IPS-18a (cell line): ENCODE data around the gene SLC39A12.
"Not testable (repeated sequence)": the region's sequence is repeated elsewhere in the genome, so short reads cannot be mapped to it uniquely, and the experiment has no call there.

ENCODE experiments used
- H3K27ac ChIP-seq: one replicate; pipeline ENCODE4 v1.5.1; 2013; ENCODE audit warnings: low read length
- H3K27me3 ChIP-seq: one replicate; pipeline ENCODE4 v1.6.1; 2013; ENCODE audit warnings: mild to moderate bottlenecking, low read length; ENCODE audit not compliant: control insufficient read depth, insufficient read depth
- H3K36me3 ChIP-seq: one replicate; pipeline ENCODE4 v1.6.1; 2013; ENCODE audit warnings: low read depth, low read length; ENCODE audit not compliant: control insufficient read depth
- H3K4me1 ChIP-seq: one replicate; pipeline ENCODE4 v1.6.1; 2013; ENCODE audit warnings: low read depth, low read length; ENCODE audit not compliant: control insufficient read depth
- H3K4me3 ChIP-seq: one replicate; pipeline ENCODE4 v1.5.1; 2013; ENCODE audit warnings: low read length
- H3K9ac ChIP-seq: one replicate; pipeline ENCODE4 v1.6.1; 2013; ENCODE audit warnings: mild to moderate bottlenecking, low read length, moderate library complexity
- H3K9me3 ChIP-seq: one replicate; pipeline ENCODE4 v1.6.1; 2013; ENCODE audit warnings: low read depth, low read length; ENCODE audit not compliant: control insufficient read depth

The SLC39A12 gene

DNA sequence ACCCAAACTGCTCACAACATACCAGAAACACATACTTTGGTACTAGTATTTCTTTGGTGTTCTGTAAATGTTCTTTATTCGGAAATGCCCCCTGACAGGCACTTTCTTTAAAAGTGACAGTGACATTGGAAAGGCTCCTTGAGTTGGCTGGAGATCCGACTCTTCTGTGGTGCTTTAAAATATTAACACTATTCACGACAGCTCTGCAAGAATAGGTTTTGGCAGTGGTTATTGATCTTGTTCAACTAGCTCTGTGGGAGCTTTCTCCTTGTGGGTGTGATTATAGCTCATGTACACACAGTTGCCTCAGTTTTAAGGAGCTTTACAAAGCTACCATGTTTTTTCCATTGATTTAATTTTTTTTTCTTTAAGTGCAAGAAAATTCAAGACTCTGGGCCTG is 30.3 kb upstream of the SLC39A12 start:
- Histone ChIP-seq H3K4me1 (no peaks in the 10 kb centered on the region), H3K27ac (no peak overlapping the region), H3K27me3 (no peaks in the 10 kb centered on the region), H3K9me3 (no peaks in the 10 kb centered on the region), H3K9ac (no peak overlapping the region), H3K36me3 (no peaks in the 10 kb centered on the region), H3K4me3 (no peak overlapping the region)

DNA sequence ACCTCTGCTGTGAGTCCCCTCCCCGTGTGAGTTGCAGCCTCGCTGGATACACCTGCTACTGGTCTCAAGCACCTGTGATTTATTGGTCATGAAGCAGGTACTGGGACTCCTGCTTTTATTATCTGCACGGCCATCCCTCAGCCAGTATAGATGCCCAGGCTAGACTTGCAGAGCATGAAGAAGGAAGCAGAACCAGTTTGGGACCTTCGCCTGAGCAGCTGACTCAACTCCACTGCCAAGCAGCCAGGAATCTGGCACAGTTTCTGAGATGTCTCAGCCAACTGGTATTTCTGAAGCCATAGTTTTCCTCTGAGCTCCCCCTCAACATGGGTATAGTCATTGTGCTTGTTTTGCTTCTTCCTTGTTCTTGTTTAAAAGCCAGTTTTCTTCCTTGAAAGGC is 28.0 kb upstream of the SLC39A12 start:
- H3K4me1 ChIP-seq = no peaks in the 10 kb centered on the region
- H3K36me3 ChIP-seq = no peaks in the 10 kb centered on the region
- H3K9ac ChIP-seq = no peak overlapping the region
- no peak overlapping the region for H3K4me3 ChIP-seq
- no peaks in the 10 kb centered on the region for H3K9me3 ChIP-seq
- H3K27ac ChIP-seq = no peak overlapping the region
- H3K27me3 ChIP-seq = no peaks in the 10 kb centered on the region

DNA sequence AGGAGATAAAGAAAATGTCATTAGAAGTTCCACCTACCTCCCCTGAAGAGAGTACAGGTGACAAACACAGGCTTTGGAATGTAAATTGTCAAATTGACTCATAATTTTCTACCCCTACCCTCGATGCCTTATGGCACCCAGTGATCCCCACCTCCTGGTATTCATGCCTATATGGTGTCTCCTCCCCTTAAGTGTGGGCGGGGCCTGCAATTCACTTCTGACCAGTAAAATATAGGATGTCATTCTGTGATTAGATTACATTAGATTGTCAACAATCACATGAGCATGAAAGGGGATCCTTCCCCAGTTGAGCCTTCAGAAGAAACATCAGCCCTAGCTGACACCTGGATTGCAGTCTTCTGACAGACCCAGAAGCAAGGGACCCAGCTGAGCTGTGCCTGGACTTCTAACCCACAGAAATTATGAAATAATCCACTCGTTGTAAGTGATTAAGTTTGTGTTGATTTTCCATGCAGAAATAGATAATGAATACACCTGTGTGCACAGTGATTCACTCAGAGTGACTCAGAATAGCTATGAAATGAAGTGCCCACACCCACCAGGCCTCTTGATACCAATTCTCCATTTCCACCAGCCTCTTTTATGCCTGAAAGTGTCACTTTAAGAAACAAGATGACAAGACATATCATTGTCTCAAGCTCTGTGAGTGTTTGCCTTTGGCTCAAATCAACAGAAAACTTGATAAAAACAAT is 8.5 kb upstream of the SLC39A12 start:
- H3K4me3 ChIP-seq = no peak overlapping the region
- no peak overlapping the region for H3K27ac ChIP-seq
- H3K9me3 ChIP-seq = no peaks in the 10 kb centered on the region
- H3K36me3 ChIP-seq = no peaks in the 10 kb centered on the region
- no peaks in the 10 kb centered on the region for H3K27me3 ChIP-seq
- no peaks in the 10 kb centered on the region for H3K4me1 ChIP-seq
- no peak overlapping the region for H3K9ac ChIP-seq

DNA sequence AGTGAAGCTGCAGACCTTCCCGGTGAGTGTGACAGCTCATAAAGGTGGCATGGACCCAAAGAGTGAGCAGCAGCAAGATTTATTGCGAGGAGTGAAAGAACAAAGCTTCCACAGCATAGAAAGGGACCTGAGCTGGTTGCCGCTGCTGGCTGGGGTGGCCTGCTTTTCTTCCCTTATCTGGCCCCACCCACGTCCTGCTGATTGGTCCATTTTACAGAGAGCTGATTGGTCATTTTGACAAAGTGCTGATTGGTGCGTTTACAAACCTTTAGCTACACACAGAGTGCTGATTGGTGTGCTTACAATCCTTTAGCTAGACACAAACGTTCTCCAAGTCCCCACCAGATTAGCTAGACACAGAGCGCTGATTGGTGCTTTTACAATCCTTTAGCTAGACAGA is 1.4 kb upstream of the SLC39A12 start:
- not testable (repeated sequence) for H3K27ac ChIP-seq

DNA sequence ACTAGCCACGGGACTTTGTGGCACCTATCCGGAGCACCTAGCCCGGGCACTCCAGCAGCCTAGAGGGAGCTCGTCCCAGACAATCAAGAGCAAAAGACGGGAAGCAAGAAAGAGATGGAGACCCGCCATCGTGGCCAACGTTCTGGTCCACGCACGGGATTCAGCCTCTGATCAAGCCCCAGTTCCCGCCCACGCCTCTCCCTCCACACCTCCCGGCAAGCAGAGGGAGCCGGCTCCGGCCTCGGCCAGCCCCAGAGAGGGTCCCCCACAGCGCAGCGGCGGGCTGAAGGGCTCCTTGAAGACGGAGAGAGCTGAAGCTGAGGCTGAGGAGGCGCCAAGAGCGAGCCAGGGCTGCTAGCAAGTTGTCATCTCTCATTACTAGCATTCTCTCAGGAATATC is 992 bp upstream of the SLC39A12 start:
- Histone ChIP-seq H3K27me3 (no peaks in the 10 kb centered on the region), H3K4me3 (no peak overlapping the region), H3K9me3 (no peaks in the 10 kb centered on the region), H3K36me3 (no peaks in the 10 kb centered on the region), H3K9ac (no peak overlapping the region), H3K27ac (no peak overlapping the region), H3K4me1 (no peaks in the 10 kb centered on the region)

More for the DNA sequence above, 1.4 kb upstream of the SLC39A12 start:
- not testable (repeated sequence) for H3K9ac ChIP-seq, H3K4me3 ChIP-seq, H3K27me3 ChIP-seq, H3K4me1 ChIP-seq, H3K36me3 ChIP-seq, H3K9me3 ChIP-seq

DNA sequence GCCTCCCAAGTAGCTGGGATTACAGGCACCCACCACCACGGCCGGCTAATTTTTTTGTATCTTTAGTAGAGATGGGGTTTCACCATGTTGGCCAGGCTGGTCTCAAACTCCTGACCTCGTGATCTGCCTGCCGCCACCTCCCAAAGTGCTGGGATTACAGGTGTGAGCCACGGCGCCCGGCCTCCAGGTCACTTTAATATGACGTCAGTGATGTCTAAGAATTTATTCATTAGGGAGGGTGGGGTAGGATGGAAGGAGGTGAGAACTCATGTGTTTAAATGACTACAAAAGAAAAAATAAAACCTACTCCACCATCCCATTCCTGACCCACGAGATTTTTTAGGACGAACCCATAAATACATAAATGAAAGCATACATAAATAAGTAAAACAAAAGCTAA is 2.7 kb downstream of the SLC39A12 start:
- H3K27me3 ChIP-seq, H3K9ac ChIP-seq, H3K36me3 ChIP-seq, H3K4me3 ChIP-seq, H3K4me1 ChIP-seq, H3K9me3 ChIP-seq, H3K27ac ChIP-seq: not testable (repeated sequence)

DNA sequence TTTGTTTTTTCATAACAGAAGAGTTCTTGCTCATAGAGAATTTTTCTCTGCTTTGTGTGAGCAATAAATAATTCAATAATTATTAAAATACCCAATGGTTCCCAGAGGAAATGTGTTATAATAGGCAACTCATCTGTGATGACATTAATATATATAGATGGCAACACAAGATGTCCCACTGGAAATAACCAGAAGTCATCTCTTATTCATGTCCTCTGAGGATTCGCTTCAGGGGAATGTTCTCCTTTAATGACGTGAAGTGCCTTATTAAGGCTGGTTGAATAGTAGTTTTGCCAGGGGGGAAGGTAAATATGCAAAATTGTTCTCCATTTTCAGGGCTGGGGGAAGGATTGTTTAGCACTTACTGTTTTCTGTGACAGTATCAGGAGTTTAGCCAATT is 3.1 kb downstream of the SLC39A12 start:
- no peaks in the 10 kb centered on the region for H3K9me3 ChIP-seq
- H3K27ac ChIP-seq = no peak overlapping the region
- H3K36me3 ChIP-seq = no peaks in the 10 kb centered on the region
- no peaks in the 10 kb centered on the region for H3K4me1 ChIP-seq
- no peak overlapping the region for H3K4me3 ChIP-seq
- H3K9ac ChIP-seq = no peak overlapping the region
- H3K27me3 ChIP-seq = no peaks in the 10 kb centered on the region

DNA sequence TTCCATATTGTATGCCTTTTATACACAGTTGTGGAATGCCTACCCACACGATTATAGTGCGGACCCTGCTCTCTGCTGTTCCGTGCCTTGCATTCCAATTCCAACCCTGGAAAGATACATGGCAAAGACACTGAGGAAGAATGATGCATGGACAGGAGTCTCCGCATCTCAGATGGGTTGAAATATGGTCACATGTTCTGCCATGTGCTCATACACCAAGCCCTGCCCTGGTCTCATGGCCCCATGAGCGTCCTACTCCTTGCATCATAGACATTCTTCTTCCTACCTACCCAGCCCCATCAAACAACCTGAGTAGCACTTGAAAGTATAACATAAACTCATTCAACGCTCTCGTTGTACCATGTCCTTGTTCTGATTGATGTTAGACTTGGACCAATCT is 6.3 kb downstream of the SLC39A12 start:
- Histone ChIP-seq H3K27me3 (no peaks in the 10 kb centered on the region), H3K36me3 (no peaks in the 10 kb centered on the region), H3K9ac (no peak overlapping the region), H3K27ac (no peak overlapping the region), H3K9me3 (no peaks in the 10 kb centered on the region), H3K4me1 (no peaks in the 10 kb centered on the region), H3K4me3 (no peak overlapping the region)

DNA sequence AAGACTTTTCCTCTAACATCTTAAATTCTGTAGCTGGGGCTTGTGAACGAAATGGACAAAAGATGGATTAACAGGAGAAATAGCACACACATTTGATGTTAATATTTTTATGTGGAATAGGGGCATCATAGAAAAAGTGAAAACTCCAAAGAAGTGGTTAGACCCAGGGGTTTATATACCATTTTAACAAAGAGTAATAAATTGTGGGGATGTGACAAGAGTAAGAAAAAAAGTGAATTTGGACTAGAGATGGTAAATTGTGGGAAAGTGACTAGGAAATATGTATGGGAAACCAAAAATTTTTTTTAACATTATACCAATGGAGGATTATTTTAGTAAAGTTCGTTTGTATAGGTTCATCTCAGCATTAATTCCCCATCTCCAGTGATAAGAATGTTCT is 8.2 kb downstream of the SLC39A12 start:
- no peak overlapping the region for H3K9ac ChIP-seq
- H3K9me3 ChIP-seq = no peaks in the 10 kb centered on the region
- no peaks in the 10 kb centered on the region for H3K27me3 ChIP-seq
- no peaks in the 10 kb centered on the region for H3K4me1 ChIP-seq
- H3K4me3 ChIP-seq = no peak overlapping the region
- no peaks in the 10 kb centered on the region for H3K36me3 ChIP-seq
- H3K27ac ChIP-seq = no peak overlapping the region

DNA sequence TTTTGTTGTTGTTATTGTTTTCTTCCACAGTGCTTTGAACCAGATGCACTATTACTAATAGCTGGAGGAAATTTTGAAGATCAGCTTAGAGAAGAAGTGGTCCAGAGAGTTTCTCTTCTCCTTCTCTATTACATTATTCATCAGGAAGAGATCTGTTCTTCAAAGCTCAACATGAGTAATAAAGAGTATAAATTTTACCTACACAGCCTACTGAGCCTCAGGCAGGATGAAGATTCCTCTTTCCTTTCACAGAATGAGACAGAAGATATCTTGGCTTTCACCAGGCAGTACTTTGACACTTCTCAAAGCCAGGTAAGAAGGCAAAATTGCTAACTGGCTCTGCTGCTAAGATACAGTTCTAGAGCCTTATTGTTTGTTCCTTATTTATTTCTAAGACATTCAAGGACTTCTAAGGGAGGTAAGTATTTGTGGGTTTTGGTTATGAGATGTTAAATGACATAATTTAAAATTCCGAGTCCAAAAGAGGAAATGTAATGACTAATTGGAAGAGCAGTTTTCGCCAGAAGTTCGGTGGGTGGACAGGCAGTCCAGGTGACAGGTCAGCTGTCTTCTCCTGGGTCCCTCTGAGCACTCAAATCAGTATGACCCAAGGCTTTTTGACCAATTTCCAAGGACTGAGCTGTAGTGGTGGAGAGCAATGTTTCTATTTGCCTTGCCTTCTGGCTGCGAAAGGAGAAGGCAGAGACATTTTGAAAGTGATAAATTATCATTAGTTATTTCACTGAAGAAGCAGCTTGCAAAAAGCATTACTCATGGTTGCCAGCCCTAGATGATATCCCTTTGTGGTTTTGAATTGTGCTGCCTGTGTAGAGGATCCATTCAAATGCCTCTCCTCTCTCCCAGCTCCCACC is 10.1 kb downstream of the SLC39A12 start:
- H3K36me3 ChIP-seq = no peaks in the 10 kb centered on the region
- H3K4me3 ChIP-seq = no peak overlapping the region
- no peaks in the 10 kb centered on the region for H3K4me1 ChIP-seq
- no peak overlapping the region for H3K27ac ChIP-seq
- H3K27me3 ChIP-seq = no peaks in the 10 kb centered on the region
- no peak overlapping the region for H3K9ac ChIP-seq
- H3K9me3 ChIP-seq = no peaks in the 10 kb centered on the region

DNA sequence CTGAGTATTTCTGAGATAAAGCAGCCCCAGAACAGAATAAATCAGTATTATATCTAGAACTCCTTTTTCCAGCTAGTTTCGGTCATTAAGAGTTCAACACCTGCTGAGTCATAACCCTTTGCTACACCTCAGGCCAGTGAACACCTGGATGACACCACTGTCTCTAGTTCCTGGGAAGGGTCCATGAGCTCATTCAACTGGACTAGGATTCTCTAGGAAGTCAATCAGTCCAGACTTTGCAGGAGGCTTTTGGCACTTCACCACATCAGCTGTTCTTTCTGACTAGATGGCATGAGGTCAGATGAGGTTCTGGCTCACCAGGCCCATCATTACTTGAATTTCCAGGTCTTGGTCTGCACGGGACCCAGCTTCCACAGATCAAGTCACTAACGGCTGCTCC is 11.7 kb downstream of the SLC39A12 start:
- H3K4me1 ChIP-seq = no peaks in the 10 kb centered on the region
- H3K9ac ChIP-seq = no peak overlapping the region
- no peak overlapping the region for H3K27ac ChIP-seq
- H3K27me3 ChIP-seq = no peaks in the 10 kb centered on the region
- no peaks in the 10 kb centered on the region for H3K36me3 ChIP-seq
- no peaks in the 10 kb centered on the region for H3K9me3 ChIP-seq
- H3K4me3 ChIP-seq = no peak overlapping the region
